HG03103 (cell line): ENCODE results near the gene GABARAPL1.
"Not testable (repeated sequence)": the region's sequence is repeated elsewhere in the genome, so short reads cannot be mapped to it uniquely, and the experiment has no call there.

Experiments
- ATAC-seq: cut with Tn5 transposase; IDR thresholded peaks from one replicate; pipeline ENCODE4 v1.9.1; 2021; ENCODE audit warnings: low read depth; ENCODE audit not compliant: unreplicated experiment

The GABARAPL1 gene

DNA sequence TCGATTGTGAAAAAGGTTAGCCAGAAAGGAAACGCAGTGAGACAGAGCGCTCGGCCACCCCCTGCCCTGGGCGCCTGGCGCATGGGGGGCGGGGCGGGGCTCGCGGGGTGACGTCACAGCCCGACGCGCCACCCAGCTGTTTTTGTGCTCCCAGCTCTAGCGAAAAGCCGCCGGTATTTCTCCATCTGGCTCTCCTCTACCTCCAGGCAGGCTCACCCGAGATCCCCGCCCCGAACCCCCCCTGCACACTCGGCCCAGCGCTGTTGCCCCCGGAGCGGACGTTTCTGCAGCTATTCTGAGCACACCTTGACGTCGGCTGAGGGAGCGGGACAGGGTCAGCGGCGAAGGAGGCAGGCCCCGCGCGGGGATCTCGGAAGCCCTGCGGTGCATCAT, at the start of gene GABARAPL1:
Gene GABARAPL1 (plus strand): TSS at position 139 of the 393 bp plus-strand sequence. CDS start 253 bp downstream, at position 392.
- peak; percentile 50 for ATAC-seq

DNA sequence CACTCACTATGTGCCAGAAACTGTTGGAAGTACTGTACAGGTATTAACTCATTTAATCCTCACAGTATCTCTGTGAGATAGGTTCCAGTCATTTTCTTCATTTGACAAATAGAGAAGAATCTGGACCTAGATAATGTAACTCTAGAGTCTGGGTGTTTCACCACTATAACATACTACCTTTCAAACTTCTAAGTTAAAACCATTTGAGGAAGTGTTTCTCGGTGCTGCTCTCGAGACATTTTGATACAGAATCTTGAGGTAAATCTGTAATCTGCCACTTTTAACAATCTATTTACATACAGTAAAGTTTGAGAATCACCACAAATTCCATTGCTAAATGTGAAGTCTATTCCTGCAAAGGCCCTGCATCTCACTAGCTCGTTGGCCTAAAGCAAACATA, 49.6 kb upstream of the GABARAPL1 start:
- no peak for ATAC-seq

DNA sequence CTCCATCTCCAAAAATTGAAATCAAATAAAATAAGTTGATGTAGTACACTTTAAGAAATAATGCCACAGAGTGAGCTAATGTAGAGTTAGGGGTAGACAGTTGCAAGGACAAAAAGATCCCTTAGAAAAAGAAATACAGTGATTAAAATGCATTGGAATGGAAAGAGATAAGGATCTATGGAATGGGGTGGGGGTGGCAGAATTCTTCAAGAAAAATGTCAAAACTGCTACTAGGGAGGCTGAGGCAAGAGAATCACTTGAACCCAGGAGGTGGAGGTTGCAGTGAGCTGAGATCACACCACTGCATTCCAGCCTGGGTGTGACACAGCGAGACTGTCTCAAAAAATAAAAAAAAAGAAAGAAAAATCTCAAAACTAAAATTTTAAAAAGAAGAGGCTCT, 47.3 kb upstream of the GABARAPL1 start:
- no peak for ATAC-seq

DNA sequence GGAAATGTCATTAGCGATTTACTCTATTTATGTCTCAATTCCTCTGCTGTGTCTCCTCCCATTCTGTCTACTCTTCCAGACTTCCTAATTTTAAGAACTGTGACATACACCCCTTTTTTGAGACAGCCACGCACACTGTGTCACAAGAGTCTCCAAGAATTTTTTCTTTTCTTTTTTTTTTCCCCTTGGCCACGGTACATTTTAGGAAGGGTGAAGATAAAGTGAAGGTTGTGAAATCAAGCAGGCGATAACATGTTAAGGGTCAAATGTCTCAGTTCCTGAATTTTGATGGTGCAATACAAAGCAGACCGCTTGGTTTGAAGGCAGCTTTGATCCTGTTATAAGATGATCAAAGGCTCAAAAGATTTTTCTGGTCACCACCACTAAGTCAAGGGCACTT, 45.1 kb upstream of the GABARAPL1 start:
- ATAC-seq = no peak

GRCh38 chr12:10169104-10169503, 43.6 kb upstream of the GABARAPL1 start:
- no peak for ATAC-seq

- no peak for ATAC-seq
Measured at GRCh38 chr12:10170216-10170615, 42.5 kb upstream of the GABARAPL1 start.

DNA sequence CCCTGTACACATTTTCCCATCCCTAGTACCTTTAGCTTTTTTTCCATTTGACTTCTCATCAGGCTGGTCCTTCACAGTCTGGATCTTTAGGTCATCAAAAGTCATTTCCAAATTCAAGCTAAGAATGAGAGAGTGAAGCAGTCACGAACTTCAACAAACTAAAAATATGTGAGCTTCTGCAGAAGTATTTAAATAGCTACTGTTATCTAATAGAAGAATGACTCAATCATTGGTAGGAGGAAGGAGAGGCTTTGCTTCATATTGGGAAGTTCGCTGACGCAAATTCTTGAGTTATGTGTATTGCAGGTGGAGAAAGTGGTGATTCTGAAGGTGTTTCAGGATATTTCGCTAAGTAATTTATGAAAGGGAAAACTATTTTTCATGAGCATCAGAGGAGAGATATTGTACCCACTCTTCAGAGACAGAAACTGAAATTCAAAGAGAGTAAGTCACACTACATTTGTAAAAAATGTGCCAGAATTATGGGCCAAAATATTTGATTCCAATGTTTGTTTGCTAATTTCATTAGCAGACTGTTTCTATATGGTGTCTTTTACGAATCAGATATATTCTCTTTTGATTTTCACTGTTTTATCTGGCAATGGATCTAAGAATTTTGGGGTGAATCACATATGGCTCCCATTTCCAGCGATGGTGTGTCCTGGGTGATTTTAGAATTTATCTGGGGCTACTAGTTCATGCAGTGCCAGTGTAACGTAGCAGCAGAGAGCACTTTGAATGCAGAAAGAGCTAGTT, 40.5 kb upstream of the GABARAPL1 start, which contains the start of gene OLR1:
Gene OLR1 (minus strand): TSS at position 160 of the 756 bp plus-strand sequence. CDS start 55 bp downstream, at position 105.
- ATAC-seq = no peak

DNA sequence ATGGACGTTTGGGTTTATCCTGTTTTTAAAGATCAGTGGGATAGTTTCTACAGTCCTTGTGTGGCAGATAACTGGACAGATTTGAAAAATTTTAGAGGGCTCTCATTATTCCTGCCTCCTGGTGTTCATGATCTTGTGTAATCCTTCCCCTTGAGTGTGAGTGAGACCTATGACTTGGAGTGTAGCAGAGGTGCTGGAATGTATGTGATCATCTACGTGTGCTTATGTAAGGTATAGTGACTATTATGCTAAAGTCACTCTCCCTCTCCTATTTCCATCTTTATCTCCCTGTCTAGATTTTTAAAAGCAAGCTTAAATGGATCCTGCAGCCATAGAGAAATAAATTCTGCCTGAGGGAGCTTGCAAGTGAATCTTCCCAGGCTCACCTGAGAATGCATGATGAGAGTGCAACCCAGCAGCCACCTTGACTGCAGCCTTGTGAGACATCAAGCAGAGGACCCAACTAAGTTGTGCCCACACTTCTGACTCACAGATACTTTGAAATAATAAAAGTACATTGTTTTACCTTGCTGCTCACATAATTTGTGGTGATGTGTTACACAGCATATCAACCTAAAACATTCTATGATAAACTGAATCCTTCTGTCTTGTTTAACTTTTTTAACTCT, 37.6 kb upstream of the GABARAPL1 start:
- no peak for ATAC-seq

DNA sequence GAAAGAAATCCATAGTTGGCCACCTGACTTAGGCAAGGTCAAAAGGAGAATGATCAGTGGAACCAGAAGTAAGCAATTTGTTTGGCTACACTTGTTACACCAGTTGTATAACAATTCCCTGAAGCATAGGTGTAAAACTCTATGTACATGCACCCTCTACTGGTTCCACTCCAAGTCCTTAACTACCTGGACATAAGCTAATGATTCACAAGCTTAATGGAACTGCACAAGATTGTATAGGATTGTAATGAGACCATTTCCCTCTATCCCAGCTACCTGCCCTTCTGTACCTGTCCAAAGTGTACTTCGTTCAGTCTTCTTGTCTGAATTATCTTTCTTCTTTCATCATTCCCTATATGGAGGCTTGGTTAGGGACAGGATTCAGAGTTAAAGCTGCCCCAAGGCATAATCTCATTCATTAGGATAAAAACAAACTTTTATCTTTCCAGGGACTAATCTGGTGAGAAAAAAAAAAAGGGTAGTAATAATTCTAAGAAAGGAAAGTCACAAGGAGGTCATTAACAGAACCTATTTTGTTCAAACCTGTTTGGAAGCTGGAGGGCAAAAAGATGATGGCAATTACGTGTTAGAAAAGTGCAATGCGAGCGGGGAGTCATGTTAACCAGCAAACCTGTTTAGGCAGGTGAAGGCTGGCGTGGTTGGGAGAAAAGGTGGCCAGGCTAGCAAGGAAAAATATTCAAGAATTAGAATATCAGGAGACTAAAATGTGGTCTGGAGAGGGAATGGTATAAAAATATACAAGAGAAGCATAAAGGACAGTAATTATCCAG, 36.6 kb upstream of the GABARAPL1 start:
- ATAC-seq = no peak

DNA sequence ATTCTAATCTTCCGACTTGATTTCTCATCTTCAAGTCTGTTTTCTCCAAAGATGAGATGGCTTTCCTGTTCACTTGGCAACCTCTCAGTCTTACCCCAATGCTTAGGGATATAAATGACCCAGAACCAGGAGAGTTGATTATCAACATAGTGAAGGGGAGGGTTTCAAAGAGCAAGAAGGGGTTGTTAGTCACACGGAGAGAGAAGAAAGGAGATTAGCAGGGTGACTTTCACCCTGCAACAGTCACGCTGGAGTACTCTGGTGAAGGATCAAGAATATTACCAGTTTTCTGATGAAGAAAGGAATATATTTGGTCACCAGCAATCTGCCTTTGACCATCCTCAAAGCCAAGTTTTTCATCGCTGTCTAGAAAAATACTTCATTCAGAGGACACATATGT, 33.9 kb upstream of the GABARAPL1 start, which contains the start of gene TMEM52B:
Gene TMEM52B (plus strand): TSS at position 212 of the 400 bp plus-strand sequence. CDS start 543 bp downstream, outside the sequence.
- no peak for ATAC-seq

- no peak for ATAC-seq
Measured at GRCh38 chr12:10179776-10180181, 32.9 kb upstream of the GABARAPL1 start.

DNA sequence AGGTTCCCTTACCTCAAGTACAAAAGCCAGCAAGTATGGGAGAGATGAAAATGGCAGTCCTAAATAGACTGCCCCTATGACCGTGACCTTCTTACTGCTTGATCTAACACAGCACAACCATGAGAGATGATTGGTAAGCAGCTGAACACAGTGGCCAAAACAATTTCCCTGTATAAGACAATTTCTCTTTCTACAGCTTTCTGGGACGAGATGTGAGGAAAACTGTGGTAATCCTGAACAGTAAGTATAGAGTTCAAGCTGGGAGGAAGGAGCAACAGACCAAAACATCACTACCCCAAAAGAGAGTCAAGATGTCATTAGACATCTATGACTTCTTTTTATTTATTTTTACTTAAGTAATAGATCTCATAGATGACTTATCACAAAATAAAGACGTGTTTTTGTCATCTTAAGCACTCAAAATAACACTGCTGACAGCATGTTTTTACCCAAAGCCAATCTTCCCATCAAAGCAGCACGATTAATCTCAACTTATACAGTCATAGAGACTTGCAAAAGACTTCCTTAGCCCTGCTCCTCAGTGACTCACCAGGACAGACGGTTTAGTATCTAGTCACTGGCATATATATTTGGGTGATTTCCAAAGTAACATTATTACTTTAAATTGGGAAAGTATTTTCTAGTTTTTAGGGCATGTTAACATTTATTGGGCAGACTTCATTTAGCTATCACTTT, 30.2 kb upstream of the GABARAPL1 start:
- ATAC-seq = no peak

- no peak for ATAC-seq
Measured at GRCh38 chr12:10184261-10184843, 28.3 kb upstream of the GABARAPL1 start.

DNA sequence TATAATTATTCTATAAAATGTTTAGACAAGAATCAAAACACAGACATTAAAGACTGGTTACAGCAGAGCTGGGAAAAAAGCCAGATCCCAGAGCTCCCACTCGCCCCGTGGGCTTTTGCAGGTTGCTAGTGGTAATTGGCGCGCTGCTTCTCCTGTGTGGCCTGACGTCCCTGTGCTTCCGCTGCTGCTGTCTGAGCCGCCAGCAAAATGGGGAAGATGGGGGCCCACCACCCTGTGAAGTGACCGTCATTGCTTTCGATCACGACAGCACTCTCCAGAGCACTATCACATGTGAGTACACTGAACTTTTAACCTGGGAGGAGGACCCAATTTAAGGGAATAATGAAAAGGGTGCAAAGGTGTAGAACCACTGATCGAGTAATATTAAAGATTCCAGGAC, 26.4 kb upstream of the GABARAPL1 start:
- ATAC-seq = no peak

DNA sequence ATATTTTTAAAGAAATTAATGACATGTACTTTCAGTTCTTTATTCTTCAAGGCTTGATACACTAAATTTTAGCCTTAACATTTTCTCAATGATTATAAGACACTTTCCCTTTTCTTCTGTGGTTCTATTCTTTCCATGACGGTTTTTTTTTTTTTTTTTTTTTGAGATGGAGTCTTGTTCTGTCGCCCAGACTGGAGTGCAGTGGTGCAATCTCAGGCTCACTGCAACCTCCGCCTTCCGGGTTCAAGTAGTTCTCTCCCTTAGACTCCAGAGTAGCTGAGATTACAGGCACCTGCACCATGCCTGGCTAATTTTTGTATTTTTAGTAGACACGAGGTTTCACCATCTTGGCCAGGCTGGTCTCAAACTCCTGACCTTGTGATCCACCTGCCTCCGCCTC, 25.7 kb upstream of the GABARAPL1 start:
- not testable (repeated sequence) for ATAC-seq

- no peak for ATAC-seq
Measured at GRCh38 chr12:10189653-10190052, 23.0 kb upstream of the GABARAPL1 start.

DNA sequence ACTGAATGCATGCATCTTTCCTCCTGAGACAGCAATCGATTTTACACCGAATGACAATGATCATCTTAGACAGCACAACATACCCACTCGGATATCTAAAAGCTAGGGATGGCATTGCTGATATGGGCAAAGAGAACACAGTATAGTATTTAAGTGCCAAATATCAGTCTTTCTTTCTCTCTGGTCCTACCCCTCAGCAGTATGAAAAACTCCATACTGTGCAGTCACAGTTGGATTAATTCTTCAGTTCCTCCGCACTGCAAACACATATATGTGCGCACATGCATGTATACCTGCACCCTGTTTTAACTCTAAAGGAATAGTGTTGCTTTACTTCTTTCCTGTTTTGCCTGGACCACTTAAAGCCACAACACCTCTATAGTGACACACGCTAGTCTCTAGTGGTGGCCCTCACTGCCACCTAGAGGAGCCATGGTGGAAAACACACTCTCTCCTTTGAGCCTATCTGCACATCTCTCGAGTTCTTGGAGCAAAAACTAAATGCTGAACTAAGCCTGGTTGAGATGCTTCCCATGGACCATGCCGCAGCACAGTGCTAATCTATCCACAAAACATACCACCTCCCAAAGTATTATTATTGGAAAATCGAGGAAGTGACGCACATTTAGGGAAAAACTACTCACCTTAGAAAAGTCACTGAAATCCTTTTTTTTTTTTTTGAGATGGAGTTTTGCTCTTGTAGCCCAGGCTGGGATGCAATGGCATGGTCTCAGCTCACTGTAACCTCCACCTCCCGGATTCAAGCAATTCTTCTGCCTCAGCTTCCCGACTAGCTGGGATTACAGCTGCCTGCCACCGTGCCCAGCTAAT, 21.9 kb upstream of the GABARAPL1 start:
- ATAC-seq = peak; percentile 79

DNA sequence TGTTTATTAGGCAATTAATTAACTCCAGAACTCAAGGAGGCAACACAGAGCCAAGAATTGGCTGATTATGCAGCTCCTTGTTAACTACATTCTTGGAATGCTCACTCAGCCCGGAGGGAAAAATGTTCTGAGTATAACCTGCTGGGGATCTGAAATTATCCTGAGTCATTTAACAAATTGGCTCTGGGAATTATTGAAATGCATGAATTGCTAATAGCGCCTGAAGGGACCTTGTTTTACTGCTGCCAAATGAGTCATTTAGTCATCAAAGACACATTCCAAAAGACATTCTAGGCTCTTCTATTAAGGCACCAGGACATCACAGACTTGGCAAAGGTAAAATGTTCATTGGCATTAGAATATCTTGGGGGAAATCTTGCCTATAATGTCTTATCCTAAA, 20.8 kb upstream of the GABARAPL1 start:
- no peak for ATAC-seq

- no peak for ATAC-seq
Measured at GRCh38 chr12:10194160-10194670, 18.5 kb upstream of the GABARAPL1 start.
